ENCODE results near the gene RASA3. TPM values are rescaled to one million over a fixed set of nuclear protein-coding genes. Genes with fewer than 3 reads are reported as not detected.

The RASA3 gene
- total and polyA plus RNA-seq, 2 of the 8 experiments (the other 6 are each of a cell fraction or from before 2014, with no cell fraction given): 7.5 to 21.9 TPM

GRCh38 chr13:113938246-113938645 lies 194.2 kb downstream of the RASA3 start (continued):
- TF ChIP-seq CHD7 (IDR thresholded peaks at IDR 0.05; ENCODE audit: insufficient replicate concordance, low read length) (no peak), RXRA (IDR thresholded peaks at IDR 0.05; ENCODE audit: insufficient read depth, low read depth, low read length) (no peak), USF2 (IDR thresholded peaks at IDR 0.05; ENCODE audit: low read length) (no peak), PHF8 (conservative IDR thresholded peaks at IDR 0.05; ENCODE audit: low read depth, low read length) (no peak), JUN (IDR thresholded peaks at IDR 0.05; ENCODE audit: low read depth, low read length) (no peak), TEAD4 (IDR thresholded peaks at IDR 0.05; ENCODE audit: low read depth, low read length) (no peak), SP1 (IDR thresholded peaks at IDR 0.05; ENCODE audit: low read depth, low read length) (no peak), CBX5 (IDR thresholded peaks at IDR 0.05; ENCODE audit: low read depth, low read length) (no peak), ZNF274 (IDR thresholded peaks at IDR 0.05; ENCODE audit: borderline replicate concordance, extremely low read depth, low read length) (no peak), CBX8 (IDR thresholded peaks at IDR 0.05; ENCODE audit: borderline replicate concordance, low read depth, low read length) (no peak), FOSL1 (IDR thresholded peaks at IDR 0.05; ENCODE audit: insufficient read depth, low read depth, low read length) (no peak)
